Effector memory CD4-positive, alpha-beta T cell (primary cell): Measurements from ENCODE around the gene TLL2.
"Not testable (repeated sequence)": the region's sequence is repeated elsewhere in the genome, so short reads cannot be mapped to it uniquely, and the experiment has no call there.

Source experiments
- DNase-seq, 3 donors: peaks; one replicate each; pipeline ENCODE4 v3.0.0-alpha.2; 2020
- H3K27ac ChIP-seq: 2 replicates; pipeline ENCODE4 v1.7.0; 2013; ENCODE audit warnings: mild to moderate bottlenecking, low read length, moderate library complexity; ENCODE audit not compliant: insufficient read depth, poor library complexity, severe bottlenecking
- H3K27me3 ChIP-seq: replicated peaks from 2 replicates; pipeline ENCODE4 v1.7.0; 2013; ENCODE audit warnings: mild to moderate bottlenecking, low read length; ENCODE audit not compliant: insufficient read depth, control insufficient read depth, poor library complexity, severe bottlenecking
- H3K36me3 ChIP-seq: 2 replicates; pipeline ENCODE4 v1.7.0; 2013; ENCODE audit warnings: mild to moderate bottlenecking, low read length, moderate library complexity; ENCODE audit not compliant: control insufficient read depth, insufficient read depth
- H3K4me1 ChIP-seq: 2 replicates; pipeline ENCODE4 v1.7.0; 2013; ENCODE audit warnings: low read length, mild to moderate bottlenecking; ENCODE audit not compliant: control insufficient read depth, insufficient read depth, poor library complexity, severe bottlenecking
- H3K4me3 ChIP-seq: 2 replicates; pipeline ENCODE4 v1.7.0; 2013; ENCODE audit warnings: low read length, low read depth, mild to moderate bottlenecking; ENCODE audit not compliant: insufficient read depth, poor library complexity, severe bottlenecking
- H3K9me3 ChIP-seq: 2 replicates; pipeline ENCODE4 v1.7.0; 2013; ENCODE audit warnings: mild to moderate bottlenecking, low read length, moderate library complexity; ENCODE audit not compliant: control insufficient read depth
- total RNA-seq, 3 donors: gene quantifications; one replicate each; lab custom pipeline; 2026; lab: John Stamatoyannopoulos, UW

TLL2 gene
- 0 to 0.17 (median 0.09) reads per million in 3 donors for total RNA-seq

DNA sequence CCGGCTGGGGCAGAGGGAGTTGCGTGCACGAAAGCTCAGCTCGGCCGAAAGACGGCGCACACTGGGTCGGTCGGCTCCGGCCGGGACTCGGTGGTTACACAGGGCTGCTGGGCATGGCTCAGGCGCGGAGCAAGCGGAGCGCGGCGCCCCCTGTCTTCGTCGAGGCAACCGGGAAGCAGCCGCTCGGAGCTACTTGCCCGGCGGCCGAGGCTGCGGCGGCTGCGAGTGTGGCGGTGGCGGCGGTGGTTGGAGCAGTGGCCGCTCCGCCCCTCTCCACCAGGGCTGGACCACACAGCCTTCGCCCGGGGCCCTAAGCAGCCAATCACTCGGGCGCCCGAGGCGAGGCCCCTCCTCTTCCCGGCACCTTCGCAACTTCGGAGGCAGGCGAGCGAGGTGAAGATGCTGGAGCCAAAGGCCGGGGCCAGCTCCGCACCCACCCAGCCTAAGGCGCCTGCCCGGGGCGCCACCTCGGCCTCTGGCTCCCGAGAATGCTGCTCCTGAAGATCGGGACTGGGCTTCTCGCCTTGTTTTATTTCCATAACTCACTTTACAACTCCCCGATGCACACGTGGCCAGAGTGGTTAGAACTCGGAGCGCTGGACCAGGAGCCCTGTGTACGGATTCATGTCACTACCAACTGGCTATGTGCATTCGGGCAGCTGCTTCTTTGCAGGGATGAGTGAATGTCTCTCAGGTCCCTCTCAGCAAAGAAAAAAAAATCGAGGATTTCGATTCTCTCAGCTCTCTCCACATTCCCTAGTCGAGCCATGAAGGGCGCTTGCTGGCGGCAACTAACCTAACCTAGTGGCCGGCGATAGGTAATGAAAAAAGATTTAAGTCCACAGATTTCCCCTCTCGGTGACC lies at the start of gene TLL2:
TSS of gene TLL2 (minus strand) at position 229 of the 864 bp plus-strand sequence. CDS start 241 bp downstream, outside the sequence.
- peaks cover 11% of the 10 kb centered on the region for H3K27me3 ChIP-seq

DNA sequence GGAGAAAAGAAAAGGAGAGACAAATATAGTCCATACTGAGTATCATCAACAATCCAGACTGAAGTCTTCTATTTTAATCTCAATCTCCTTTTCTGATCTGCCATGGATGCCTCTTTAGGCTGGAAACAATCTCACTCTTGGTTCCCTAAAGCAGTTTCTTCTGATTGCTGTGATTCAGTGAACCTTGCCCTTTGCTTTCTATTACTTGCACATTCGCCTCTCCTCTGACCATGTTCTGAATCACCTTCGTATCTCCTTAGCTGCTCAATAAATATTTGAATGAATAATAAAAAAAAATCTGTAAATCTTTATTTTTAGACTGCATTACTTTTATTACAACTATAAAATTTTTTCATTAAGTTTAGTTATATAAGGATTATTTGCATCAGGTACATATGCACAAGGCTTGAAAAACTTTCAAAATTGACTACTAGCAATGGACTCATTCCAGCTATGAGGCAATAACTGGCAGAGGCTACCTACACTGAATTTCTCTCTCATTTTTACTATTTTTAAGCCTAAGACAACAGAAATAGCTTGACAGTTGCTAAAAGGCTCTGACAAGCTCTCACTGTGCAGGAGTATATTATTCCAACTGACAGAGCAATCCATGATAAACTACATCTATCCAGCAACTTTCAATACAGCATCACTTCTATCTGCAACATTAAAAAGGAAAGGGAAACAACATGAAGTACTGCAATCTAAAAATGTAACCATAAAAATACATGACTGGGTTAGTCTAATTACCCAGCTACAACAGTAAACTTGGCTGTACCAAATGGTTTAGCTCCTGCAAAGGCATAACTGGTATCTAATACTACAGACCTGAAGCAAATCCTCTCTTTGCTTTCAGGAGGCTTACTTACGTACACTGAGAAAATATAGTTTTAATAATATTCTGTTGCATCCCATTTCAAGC lies 47.5 kb upstream of the TLL2 start:
- peaks cover 35% of the 10 kb centered on the region for H3K36me3 ChIP-seq
- no peak overlapping the region for H3K4me3 ChIP-seq
- H3K27me3 ChIP-seq, result no peaks in the 10 kb centered on the region
- no peak overlapping the region for H3K27ac ChIP-seq
- peaks cover 2% of the 10 kb centered on the region for H3K4me1 ChIP-seq
- DNase-seq, result no peak
- no peaks in the 10 kb centered on the region for H3K9me3 ChIP-seq

More for the DNA sequence above, at the start of gene TLL2:
- Histone ChIP-seq H3K4me3 (peak within 1 kb of the TSS; percentile 66), H3K36me3 (no peaks in the 10 kb centered on the region), H3K4me1 (peaks cover 18% of the 10 kb centered on the region), H3K9me3 (no peaks in the 10 kb centered on the region), H3K27ac (no peak within 1 kb of the TSS)
- DNase-seq, result peak; percentile 11 to 27 (median 23)

DNA sequence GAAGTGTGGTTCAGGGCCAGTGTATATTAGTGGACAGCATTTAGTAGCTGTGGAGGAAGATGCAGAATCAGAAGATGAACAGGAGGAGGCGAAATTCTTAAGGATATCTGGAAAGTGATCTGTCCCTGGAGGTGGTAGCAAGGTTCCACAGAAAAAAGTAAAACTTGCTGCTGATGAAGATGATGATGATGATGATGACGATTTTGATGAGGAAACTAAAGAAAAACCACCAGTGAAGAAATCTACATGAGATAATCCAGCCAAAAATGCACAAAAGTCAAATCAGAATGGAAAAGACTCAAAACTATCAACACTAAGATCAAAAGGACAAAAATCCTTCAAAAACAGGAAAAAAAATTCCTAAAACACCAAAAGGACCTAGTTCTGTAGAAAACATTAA lies 46.8 kb upstream of the TLL2 start:
- Histone ChIP-seq H3K9me3 (no peaks in the 10 kb centered on the region), H3K36me3 (peaks cover 35% of the 10 kb centered on the region), H3K27me3 (no peaks in the 10 kb centered on the region), H3K4me3 (no peak overlapping the region), H3K4me1 (no peaks in the 10 kb centered on the region), H3K27ac (no peak overlapping the region)
- DNase-seq, result no peak

DNA sequence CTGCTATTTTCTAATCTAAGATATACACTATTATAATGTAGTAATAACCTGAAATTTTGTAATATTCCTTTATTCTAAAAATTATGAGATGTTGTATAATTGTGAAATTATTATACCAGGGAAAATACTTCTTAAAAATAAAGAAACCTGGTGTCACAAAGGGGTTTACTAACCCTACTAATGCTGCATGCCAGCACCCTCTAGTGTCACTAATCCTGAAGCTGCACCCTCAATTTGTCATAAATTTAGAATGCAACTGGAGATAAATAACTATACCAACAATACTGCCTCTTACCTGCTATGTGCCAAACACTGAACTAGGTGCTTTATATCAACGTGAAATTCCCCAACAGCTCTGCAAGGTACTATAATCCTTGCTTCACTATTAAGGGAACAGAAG lies 42.3 kb upstream of the TLL2 start:
- DNase-seq, result no peak
- Histone ChIP-seq H3K27me3 (no peaks in the 10 kb centered on the region), H3K4me1 (no peaks in the 10 kb centered on the region), H3K9me3 (no peaks in the 10 kb centered on the region), H3K27ac (no peak overlapping the region), H3K36me3 (peaks cover 39% of the 10 kb centered on the region), H3K4me3 (no peak overlapping the region)

DNA sequence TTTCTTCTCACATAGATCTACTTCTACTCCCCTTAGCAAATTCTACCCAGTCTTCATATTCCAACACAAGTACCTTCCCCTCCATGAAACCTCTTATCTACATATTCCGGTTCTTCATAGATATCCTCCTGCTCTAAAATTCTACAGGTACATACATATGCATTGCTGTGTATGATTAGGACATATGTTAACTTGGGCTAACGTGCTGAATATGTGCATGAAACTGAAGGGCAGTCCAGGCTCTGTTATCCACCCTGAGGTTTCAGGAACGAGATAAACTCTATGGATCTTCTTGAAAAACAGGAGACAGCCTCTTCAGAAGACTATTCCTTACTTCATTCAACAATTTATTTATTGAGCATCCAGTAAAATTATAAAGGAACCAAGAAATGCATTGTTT lies 41.6 kb upstream of the TLL2 start:
- Histone ChIP-seq H3K27me3 (no peaks in the 10 kb centered on the region), H3K27ac (no peak overlapping the region), H3K9me3 (no peaks in the 10 kb centered on the region), H3K36me3 (peaks cover 44% of the 10 kb centered on the region), H3K4me1 (no peaks in the 10 kb centered on the region), H3K4me3 (no peak overlapping the region)
- DNase-seq, result no peak

DNA sequence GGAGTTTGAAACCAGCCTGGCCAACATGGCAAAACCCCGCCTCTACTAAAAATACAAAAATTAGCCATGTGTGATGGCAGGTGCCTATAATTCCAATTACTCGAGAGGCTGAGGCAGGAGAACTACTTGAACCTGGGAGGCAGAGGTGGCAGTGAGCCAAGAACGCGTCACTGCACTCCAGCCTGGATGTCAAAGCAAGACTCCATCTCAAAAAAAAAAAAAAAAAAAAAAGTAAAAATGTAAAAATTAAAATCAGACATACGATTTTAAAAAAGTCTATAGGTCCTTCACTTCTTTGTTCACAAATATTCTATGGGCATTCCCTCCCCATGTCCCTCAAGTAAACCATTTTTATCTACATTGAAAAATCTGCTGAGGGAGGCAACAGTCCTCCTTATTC lies 34.9 kb upstream of the TLL2 start:
- H3K9me3 ChIP-seq, result no peaks in the 10 kb centered on the region
- no peaks in the 10 kb centered on the region for H3K4me1 ChIP-seq
- no peak overlapping the region for H3K27ac ChIP-seq
- H3K4me3 ChIP-seq, result no peak overlapping the region
- H3K36me3 ChIP-seq, result peaks cover 43% of the 10 kb centered on the region
- H3K27me3 ChIP-seq, result no peaks in the 10 kb centered on the region
- no peak for DNase-seq

DNA sequence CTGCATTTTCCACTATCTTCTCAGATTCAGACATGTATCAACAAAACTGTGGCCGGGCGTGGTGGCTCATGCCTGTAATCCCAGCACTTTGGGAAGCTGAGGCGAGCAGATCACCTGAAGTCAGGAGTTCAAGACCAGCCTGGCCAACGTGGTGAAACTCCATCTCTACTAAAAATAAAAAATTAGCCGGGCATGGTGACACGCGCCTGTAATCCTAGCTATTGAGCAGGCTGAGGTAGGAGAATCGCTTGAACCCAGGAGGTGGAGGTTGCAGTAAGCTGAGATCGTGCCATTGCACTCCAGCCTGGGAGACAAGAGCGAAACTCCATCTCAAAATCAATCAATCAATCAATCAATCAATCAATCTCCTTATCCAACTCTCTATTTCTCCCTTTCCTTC lies 31.8 kb upstream of the TLL2 start:
- peaks cover 45% of the 10 kb centered on the region for H3K36me3 ChIP-seq

DNA sequence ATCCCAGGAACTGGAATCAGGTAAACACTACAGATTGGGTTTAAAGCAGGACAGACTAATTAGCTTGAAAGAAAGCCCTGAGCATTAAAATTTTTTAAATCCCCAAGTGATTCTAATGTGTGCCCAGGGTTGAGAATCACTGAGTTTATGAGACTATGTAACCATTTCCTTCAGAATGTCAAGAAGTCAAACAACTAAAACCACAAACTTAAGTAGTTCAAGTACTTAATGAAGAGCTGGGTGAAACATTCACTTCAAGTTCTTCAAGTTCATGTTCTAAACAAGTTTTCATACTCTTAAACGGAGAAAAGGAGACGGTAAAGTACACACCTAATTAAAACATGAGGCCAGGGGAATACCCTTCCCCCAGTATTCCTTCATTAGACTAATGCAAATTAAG lies 28.2 kb upstream of the TLL2 start:
- peaks cover 28% of the 10 kb centered on the region for H3K36me3 ChIP-seq
- H3K27me3 ChIP-seq, result no peaks in the 10 kb centered on the region
- no peak overlapping the region for H3K27ac ChIP-seq
- DNase-seq, result no peak
- no peaks in the 10 kb centered on the region for H3K9me3 ChIP-seq
- H3K4me1 ChIP-seq, result no peaks in the 10 kb centered on the region
- H3K4me3 ChIP-seq, result no peak overlapping the region

More for the DNA sequence above, 31.8 kb upstream of the TLL2 start:
- H3K4me1 ChIP-seq, H3K27me3 ChIP-seq, H3K4me3 ChIP-seq, H3K27ac ChIP-seq, H3K9me3 ChIP-seq, DNase-seq: not testable (repeated sequence)

DNA sequence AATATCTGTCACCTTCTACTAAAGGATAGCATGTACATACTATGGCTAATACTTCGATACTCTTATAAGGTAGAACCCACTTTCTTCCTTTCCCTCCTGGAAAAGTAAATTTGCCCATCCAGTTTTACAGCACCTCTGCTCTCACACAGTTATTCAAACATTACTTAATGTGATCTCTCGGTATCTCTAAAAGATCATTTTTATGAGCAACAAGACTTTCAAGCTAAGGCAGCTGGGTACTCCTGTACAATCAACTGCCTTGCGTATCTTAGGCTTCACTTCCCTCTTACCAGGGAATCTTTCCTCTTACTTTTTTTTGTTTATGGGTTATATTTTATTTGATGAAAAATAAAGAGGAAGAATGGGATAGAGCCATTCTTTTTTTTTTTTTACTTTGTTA lies 26.5 kb upstream of the TLL2 start:
- Histone ChIP-seq H3K4me1 (no peaks in the 10 kb centered on the region), H3K27ac (no peak overlapping the region), H3K36me3 (peaks cover 21% of the 10 kb centered on the region), H3K4me3 (no peak overlapping the region), H3K27me3 (no peaks in the 10 kb centered on the region), H3K9me3 (no peaks in the 10 kb centered on the region)
- DNase-seq, result no peak

DNA sequence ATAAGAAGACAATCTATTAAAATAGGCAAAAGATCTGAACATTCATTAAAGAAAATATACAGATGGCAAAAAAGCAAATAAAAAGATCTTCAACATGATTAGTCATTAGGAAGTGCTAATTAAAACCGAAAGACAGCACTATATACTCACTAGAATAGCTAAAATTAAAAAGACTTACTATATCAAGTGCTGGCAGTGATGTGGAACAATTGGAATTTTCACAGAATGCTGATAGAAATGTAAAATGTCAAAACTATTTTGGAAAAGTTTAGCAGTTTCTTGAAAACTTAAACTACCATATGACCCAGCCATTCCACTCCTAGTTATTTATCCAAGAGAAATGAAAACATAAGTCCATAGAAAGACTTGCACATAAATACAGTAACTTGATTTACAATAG lies 25.0 kb upstream of the TLL2 start:
- no peaks in the 10 kb centered on the region for H3K27me3 ChIP-seq
- DNase-seq, result no peak
- no peaks in the 10 kb centered on the region for H3K9me3 ChIP-seq
- H3K4me3 ChIP-seq, result no peak overlapping the region
- H3K36me3 ChIP-seq, result peaks cover 17% of the 10 kb centered on the region
- H3K27ac ChIP-seq, result no peak overlapping the region
- H3K4me1 ChIP-seq, result no peaks in the 10 kb centered on the region
